SIG-M5 treated with dmso at 0.1 percent for 504 hours (cell line): Measurements from ENCODE around the gene CCDC92.

Experiments
- DNase-seq: peaks from one replicate; lab custom pipeline; 2025; ENCODE audit not compliant: unreplicated experiment; lab: John Stamatoyannopoulos, UW

The CCDC92 gene, protein sequence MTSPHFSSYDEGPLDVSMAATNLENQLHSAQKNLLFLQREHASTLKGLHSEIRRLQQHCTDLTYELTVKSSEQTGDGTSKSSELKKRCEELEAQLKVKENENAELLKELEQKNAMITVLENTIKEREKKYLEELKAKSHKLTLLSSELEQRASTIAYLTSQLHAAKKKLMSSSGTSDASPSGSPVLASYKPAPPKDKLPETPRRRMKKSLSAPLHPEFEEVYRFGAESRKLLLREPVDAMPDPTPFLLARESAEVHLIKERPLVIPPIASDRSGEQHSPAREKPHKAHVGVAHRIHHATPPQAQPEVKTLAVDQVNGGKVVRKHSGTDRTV

DNA sequence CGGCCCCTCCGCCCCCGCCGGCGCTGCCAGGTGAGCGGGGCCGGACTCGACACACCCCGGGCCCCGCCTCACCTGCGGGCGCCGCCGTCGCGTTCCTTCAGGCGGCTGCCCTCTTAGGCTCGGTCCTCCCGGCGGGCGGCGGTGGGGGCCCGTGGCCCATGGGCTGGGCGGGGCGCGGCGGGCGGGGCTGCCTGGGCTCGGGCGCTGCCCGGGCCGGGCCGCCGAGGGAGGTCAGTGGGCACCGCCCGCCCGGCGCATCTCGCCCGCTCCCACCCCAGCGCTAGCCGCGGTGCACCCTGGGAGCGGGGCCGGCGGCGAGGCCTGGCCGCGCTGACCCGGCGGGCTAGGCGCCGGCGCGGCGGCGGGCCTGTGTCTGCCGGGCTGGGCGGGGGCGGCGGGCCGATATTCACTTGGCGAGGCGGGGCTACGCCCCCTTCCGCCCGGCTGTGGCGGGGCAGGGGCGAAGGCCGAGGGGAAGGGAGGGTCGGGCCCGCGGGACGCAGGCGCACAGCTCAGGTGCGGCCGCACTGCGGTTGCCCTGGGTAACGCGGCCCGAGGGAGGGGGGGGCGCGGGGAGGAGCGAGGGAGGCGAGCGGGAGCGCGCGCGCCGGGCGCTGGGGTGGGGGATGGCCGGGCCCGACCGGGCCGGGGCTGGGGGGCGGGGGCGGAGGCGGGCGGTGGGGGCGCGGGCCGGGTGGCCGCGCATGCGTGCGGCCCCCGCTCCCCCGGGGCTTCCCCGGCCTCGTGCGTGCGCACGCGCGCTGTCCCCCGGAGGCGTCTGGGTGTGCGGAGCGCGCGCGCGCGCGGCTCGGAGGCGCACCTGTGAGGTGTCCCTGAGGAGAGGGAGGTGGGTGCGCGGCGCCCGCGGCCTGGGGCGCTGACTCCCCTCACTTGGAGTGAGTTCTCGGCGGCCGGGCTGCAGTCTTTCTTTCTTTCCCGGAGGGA, at the start of gene CCDC92, which contains the start of gene ZNF664:
TSS of gene CCDC92 (minus strand) at position 375 of the 945 bp plus-strand sequence. CDS start 28,526 bp downstream, outside the sequence.
TSS of gene ZNF664 (plus strand) at position 759 of the 945 bp plus-strand sequence. CDS start 38,930 bp downstream, outside the sequence.
- DNase-seq: peak; percentile 78

DNA sequence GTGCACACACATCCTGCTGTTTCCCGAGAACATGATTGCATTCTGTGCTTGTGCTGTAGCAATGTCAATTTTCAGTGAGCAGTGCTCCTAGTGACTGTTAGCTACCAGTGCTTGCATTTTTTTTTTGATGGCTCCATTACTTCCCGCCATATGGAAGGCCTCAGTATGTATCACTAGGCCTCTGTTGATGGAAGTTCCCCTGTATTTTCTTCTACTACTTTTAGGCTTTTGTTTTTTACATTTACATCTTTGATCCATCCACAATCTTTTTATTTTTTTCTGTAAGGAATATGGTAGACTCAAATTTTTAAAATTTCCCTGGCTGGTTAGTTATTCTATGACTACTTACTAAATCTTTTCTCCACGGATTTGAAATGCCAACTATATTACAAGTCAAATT, 49.5 kb upstream of the CCDC92 start:
- no peak for DNase-seq

DNA sequence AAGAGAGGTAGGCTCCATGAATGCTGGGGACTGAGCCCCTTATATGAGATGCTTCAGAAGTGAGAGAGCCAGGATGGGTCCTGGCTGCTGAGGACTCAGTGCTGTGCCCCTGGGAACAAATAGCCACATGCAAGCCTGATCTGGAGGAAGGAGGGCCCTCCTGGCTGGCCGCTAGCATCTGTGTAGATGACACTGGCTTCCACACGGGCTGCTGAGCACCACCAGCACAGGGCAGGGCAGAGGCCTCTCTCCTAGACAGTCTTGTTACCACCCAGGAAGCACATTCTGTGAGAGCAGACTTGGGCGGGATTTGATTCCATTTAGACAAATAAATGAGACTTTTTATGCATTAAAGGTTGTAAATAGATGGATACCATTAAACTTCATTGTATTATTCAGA, 48.4 kb upstream of the CCDC92 start:
- DNase-seq: no peak

DNA sequence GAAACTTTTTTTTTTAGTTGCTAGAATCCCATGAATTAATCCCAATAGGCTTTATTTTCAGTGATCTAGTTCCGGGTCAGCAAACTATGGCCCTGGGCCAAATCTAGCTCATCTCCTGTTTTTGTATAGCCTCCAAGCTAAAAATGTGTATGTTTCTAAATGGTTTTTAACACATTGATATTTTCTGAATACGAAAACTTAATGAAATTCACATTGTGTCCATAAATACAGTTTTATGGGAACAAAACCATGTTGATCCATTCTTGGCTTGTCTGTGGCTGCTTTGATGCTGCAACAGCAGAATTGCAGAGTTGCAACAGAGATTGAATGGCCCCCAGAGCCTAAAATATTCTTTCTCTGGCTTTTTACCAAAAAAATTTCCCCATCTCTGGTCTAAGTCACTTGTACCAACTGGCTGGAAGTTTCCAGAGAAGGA, 47.9 kb upstream of the CCDC92 start:
- DNase-seq: no peak

DNA sequence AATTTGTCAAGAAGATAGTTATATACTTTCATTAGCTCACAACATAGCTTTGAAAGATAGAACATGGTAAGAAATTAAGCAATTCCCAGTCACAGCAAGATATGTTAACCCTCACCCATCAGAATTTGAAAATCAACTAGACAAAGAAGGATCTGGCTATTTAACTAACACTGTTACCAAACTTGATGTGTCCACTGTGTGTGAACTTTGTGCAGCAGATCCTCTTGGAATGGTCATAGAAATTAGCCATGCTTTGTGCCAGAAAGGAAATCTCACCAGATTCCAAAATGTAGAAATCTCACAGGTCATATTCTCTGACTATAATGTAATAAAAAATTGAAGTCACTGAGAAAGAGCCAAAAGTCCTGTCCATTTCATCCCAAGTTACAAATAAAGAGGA, 46.5 kb upstream of the CCDC92 start:
- no peak for DNase-seq

DNA sequence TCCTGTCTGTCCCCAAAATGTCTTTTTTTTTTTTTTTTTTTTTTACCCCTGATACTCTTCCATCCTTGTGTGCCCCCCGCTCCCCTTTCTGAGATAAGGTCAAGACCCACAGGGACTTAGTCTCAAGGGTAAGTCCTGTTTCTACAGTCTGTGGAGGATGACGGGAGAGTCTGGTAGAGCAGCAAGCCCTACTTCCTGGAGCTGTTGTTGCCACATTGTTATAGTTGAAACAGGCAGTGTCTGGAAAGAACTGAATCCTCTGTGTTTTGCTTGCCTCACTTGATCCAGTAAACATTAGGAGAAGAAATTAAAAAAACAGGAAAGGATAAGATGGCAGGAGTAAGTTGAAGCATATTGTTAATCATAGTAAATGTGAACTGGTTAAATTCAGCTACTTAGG, 45.9 kb upstream of the CCDC92 start:
- peak; percentile 3 for DNase-seq

DNA sequence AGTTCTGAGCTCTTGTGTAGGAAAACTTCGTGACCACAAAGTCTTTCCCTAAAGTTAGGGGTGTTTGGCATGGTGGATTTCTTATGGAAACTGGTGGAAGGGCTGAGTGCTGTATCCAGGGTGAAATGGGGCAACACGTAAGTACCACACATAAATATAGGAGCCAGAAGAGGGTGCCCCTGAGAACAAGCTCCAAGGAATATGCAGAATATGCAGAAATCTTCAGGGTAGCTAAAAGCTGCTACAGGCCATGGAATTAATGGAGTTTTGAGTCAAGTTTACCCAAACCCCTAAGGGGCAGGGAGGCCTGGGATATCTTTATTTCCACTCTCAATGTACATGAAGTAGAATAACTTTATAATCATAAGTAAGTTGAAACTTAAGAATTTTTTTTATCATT, 44.4 kb upstream of the CCDC92 start:
- DNase-seq: no peak

DNA sequence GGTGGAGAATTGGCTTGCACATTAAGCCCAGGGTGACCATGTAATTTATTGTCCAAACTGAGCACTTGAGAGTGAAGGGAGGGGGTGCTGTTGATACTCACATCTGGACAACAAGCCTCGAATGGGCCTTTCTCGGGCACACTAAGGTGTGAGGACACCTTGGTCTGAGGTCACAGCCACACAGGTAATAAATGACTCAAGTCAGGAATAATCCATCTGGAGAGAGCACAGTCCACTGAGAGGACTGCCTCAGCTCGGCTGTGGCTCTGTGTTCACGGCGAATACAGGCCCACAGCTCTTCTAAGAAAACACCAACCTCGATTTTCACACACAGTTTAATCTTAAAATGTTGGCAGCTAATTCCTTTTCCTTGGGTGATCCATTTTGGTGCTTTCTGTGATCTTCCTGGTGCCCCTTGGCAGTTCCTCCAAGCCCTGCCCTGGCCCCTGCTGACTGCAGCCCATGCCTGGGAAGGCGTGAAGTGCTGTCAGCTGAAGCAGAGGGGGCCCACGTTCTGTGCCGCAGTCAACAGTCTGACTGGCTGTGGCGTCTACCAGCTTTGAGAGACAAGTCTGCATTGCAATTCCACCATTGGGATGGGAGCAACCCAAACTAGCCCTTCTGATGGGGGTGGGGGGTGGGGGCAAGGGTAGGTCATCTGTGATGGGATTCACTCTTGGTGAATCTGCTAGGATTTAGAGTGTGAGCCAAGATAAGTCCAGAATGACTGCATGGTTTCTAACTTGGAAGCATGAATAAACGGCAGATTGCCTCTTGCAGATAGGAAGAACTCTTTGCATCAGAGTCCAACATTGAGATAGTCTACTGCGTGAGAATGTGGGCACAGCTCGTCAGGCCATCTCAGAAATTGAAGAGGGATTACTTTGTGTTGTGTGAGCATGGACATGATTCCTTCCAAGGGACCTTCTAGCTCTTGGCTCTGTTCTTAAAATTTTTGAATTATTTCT, 43.1 kb upstream of the CCDC92 start:
- no peak for DNase-seq

DNA sequence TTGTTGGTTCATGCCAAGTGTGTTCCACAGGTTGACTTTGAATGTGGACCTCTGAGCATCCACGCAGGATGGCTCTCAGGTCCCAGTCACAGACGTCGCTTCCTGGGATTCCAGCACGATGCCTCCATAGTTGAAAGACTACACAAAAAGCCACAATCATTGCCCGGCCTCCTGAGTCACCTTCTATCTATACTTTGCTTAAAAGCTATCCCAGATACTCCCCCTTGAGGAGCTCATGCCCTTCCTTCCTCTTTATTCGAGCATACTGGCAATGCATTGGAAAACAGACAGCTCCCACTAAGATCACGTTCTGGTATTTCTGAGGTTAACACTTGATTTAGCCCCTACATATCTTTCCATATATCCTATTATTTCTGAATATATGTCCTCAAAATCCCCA, 40.4 kb upstream of the CCDC92 start:
- DNase-seq: no peak

DNA sequence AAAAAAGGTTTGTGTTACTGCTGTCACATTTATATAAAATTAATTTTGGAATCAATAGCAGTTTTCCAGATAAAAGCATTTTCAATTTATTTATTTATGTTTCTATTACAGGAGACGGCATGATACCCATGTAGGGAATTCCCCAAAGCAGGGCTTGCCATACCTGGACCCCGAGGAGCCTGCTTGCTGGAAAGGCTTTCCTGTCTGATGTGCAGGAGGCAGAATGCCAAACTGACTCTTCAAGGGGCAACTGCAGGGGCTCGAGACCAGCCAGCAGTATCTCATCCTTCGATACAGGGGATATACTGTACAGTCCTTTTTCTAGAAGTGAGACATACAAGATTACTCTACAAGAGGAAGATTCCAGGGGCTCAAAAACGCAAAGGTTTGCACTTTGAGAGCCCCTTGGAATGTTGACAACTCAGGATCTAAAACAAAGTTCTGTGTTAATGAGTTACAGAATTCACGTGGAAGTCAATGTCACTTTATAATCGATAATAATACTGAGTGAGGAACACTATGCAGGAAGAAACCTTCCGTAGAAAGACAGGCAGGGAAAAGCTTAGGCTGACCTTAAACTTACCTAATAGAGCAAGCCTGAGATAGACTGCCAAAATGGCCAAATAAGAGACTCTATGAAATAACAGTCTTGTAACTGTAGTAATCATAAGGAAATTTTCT, 38.9 kb upstream of the CCDC92 start:
- no peak for DNase-seq

DNA sequence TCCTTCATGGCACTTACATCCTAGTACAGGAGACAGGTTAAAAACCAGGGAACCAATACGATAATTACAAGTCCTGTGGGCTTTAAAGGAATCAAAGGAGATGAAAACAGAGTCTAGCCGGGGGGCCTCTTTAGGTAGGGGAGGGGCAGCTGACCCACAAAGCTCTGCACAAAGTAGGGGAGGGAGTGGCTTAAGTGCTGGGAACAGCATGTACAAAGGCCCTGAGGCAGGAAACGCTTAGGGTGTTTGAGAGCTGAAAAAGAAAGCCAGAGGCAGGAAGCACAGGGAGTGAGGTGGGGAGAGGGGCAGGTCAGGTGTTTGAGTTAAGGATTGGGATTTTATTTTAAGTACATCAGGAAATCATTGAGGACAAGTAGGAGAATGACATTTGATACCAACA, 38.1 kb upstream of the CCDC92 start:
- no peak for DNase-seq

DNA sequence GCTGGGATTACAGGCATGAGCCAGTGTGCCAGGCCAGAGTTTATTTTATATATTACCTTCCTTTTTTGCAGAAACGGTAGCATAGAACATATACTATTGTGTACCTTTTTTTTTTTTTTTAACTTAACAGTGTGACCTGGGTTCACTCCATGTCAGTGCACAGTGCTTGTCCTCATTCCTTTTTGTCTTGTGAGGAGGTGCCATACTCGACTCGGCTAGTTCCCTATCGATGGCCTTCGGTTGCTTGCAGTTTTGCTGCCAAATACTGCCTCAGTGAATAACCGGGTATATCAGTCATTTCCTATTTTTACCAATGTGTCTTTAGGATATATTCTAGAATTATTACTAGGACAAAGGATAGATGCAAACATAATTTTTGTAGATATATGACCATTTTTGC, 37.1 kb upstream of the CCDC92 start:
- DNase-seq: no peak

DNA sequence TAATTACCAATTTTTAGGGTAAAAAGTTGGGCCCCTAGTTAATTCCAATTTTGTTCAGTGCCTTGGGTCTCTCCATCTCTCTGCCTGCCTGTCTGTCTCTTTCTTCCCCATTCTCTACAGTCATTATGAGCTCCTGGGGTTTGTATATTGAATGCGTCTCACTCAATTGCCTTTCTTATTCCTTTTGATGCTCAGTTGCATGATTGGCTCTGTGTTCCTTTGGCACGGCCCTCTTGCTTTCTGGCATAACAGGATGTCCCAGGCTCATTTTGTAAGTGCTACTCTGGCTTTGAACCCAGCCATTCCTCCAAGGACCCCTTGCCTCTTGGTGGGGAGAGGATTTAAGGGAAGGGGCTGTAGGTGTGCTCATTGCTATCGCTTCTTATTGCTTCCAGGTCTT, 36.0 kb upstream of the CCDC92 start:
- DNase-seq: no peak

DNA sequence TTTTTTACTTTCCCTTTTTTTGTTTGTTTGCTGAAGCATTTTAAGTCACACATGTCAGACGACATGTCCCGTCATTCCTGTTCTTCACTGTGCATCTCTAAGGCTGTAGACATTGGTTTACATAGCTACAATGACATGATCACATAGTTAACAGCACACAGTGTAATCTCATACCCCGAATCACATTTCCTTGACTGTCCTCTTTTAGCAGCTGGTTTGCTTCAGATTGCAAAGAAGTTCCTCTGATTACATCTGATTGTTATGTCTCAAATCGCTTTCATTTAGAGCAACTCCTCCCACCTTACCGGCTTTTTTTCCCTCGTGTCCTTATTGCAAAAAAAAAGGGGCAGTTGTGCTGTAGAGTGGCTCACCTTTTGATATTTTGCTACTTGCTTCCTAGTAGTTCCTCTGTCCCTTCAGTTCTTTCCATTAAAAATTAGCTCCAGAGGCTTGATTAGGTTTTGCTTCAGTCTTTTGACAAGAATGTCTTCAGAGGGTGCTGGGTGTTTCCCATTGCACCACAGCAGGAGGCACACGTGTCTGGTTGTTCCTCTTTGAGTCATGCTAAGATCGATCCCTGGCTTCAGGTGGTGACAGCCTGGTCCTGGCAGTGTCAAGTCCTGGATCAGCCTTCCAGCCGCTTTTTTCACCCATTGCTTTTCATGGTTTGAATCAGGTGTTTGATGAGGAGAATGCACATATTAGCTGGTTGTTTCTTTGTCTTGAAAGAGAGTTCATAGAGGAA, 35.4 kb upstream of the CCDC92 start:
- DNase-seq: peak; percentile 49

DNA sequence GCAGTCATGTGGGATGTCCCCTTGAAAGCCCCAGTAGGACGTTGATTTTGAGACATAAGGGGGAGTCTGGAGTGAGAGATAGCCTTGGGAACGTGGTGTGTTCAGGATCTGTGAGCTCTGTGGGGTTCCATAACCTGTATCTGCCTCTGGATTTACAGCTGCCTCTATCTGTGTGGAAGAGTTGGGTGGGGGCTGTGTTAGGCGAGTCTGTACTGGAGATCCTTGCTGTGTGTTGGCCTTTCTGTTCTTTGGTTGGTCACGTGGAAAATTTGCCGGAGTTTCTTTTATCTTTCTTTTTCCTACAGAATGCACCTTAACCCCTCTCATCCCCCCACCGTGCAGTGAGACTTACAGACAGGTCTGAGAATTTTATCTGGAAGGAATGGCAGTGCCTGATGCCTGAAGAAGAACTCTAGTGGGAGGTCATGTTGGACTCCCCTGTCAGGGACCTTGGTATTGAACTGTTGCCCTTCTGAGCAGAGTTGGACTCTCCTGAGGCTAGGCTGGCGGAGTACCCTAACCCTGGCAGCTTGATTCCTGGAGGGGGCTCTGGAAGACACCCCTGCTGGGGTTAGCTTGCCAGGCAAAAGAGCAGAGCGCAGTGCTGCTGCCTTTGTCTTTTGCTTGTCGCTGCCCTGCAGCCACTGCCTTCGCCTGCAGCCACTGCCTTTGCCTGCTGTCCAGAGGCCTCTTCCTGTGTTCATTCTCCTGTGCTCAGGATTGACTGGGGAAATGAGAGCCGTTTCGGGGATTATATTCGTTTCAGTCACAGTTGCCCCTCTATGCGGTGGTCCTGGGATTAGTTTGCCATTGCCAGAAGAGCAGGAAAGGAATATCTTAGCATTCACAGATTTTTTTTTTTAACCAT, 34.4 kb upstream of the CCDC92 start:
- no peak for DNase-seq

DNA sequence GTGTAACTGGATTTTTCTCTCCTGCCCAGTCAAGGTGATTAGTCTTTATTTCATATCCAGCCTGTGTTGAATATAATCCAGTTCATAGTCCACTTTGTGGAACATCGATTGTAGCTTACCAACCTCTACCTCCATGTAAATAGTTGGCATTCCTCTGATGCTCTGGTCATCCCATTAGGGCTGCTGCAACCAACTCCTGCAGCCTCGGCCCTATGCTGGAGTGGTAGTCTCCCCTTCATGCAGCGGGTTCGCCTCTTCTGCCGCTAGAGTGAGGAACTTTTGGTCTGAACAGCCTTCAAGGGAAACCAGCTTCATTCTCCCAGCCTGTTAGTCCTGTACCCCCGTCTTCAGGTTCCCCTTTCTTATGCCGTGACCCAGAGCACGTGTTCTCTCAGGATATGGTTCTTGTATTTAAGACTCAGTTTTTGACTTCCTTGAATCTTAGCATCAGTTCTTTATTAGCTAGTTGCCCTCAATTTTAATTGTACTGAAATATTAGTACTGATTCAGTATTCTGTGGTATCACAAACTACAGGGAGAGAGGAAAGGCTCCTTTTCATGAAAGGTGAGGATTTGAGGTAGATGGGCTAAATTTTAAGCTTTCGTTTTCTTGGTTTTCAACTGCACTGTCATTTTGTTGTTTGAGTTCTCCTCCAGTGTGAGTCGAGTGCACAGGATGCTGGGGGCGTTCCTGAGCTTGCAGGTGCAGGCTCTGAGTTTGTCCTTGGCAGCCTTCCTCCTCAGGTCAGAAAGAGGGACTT, 33.6 kb upstream of the CCDC92 start:
- no peak for DNase-seq

DNA sequence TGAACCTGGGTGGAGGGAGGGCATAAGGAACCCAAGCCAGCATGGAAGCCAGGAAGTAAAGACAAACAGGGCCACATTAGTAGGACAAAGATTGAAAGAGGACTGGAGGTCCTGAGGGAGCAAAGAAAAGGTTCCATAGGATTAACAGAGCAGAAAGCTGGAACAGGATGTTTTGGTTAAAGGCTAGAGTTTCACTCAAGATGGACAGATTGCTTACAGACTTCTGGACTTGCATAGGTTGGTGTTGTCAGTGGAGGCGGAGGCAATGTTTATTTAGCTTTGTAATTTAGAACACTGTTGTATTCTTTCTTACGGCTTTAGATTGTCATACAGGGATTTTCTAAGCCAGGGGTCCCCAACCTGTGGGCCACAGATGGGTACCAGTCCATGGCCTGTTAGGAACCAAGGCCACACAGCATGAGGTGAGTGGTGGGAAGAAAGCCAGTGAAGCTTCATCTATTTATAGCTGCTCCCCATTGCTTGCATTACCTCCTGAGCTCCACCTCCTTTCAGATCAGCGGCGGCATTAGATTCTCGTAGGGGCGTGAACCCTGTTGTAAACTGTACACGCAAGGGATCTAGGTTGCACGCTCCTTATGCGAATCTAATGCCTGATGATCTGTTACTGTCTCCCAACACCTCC, 31.7 kb upstream of the CCDC92 start:
- no peak for DNase-seq
